HepG2 (cell line): Measurements from ENCODE around the gene NPB. TPM values are rescaled to one million over a fixed set of nuclear protein-coding genes. Genes with fewer than 3 reads are reported as not detected.

Source experiments
- FUBP1 ChIP-seq: sonication (generic); formaldehyde crosslinking; IDR thresholded peaks from 2 replicates; pipeline ENCODE4 v1.5.1; 2020; ENCODE audit warnings: missing genetic modification reagents, mild to moderate bottlenecking, borderline replicate concordance
- HDAC1 ChIP-seq: sonication (generic); formaldehyde crosslinking; IDR thresholded peaks from 2 replicates; pipeline ENCODE4 v1.5.1; 2020; ENCODE audit warnings: mild to moderate bottlenecking, missing genetic modification reagents
- LBX2 ChIP-seq: sonication (generic); formaldehyde crosslinking; IDR thresholded peaks from 2 replicates; pipeline ENCODE4 v1.5.0; 2020; ENCODE audit warnings: missing genetic modification reagents, mild to moderate bottlenecking, borderline replicate concordance
- NFKB2 ChIP-seq: sonication (generic); formaldehyde crosslinking; IDR thresholded peaks from 2 replicates; pipeline ENCODE4 v1.4.0; 2020; ENCODE audit warnings: missing genetic modification reagents, borderline replicate concordance
- PLSCR1 ChIP-seq: sonication (generic); formaldehyde crosslinking; IDR thresholded peaks from 2 replicates; pipeline ENCODE4 v1.5.0; 2020; ENCODE audit warnings: missing genetic modification reagents, mild to moderate bottlenecking, borderline replicate concordance
- RAD51 ChIP-seq: fragments of 450-650 bp; IDR thresholded peaks from 2 replicates; pipeline ENCODE4 v1.6.1; 2016; ENCODE audit warnings: borderline replicate concordance
- YEATS4 ChIP-seq: sonication (generic); formaldehyde crosslinking; IDR thresholded peaks from 2 replicates; pipeline ENCODE4 v1.4.0; 2020; ENCODE audit warnings: missing genetic modification reagents, borderline replicate concordance
- ZBTB33 ChIP-seq: sonication (generic); formaldehyde crosslinking; IDR thresholded peaks from 2 replicates; pipeline ENCODE4 v1.4.0; 2020; ENCODE audit warnings: missing genetic modification reagents
- ZBTB42 ChIP-seq: sonication (generic); formaldehyde crosslinking; IDR thresholded peaks from 2 replicates; pipeline ENCODE4 v1.5.0; 2020; ENCODE audit warnings: mild to moderate bottlenecking, missing genetic modification reagents
- ZNF800 ChIP-seq: sonication (generic); formaldehyde crosslinking; IDR thresholded peaks from 2 replicates; pipeline ENCODE4 v1.4.0; 2020; ENCODE audit warnings: missing genetic modification reagents
- polyA plus RNA-seq, 8 experiments: library from polyadenylated mRNA; depleted of rRNA in 3 of 8; stranded (reverse) in 7 of 8; unstranded in 1 of 8; fragments of >200 nt; fragmentation: Illumina TruSeq in 4 of 8; extraction: Trizol in 4 of 8; gene quantifications; 2 replicates each; pipeline versions ENCODE4 v1.2.1 to v1.2.3, GENCODE V29; 2011 to 2016; ENCODE audit warnings: low read depth in 4 of 8, missing spikeins in 1 of 8, mixed read lengths in 1 of 8; ENCODE audit not compliant: insufficient read depth in 1 of 8
- total RNA-seq, 5 experiments: library from RNA; depleted of rRNA; stranded (reverse); fragments of >200 nt; fragmentation: Illumina TruSeq; extraction: Trizol; gene quantifications; 2 replicates each; pipeline ENCODE4 v1.2.3, GENCODE V29; 2016; ENCODE audit warnings: low read depth in 1 of 5
- TF ChIP-seq, protein P1 (sequence below): sonication (generic); formaldehyde crosslinking; IDR thresholded peaks from 2 replicates; pipeline ENCODE4 v1.4.0; 2020; ENCODE audit warnings: missing genetic modification reagents, borderline replicate concordance

NPB gene
- total and polyA plus RNA-seq, 2 of the 13 experiments (the other 11 are each of a cell fraction or from before 2014, with no cell fraction given): 0.11 to 0.93 TPM

GRCh38 chr17:81860756-81861568 lies 41.1 kb upstream of the NPB start (continued):
- no peak for TF ChIP-seq PLSCR1
- no peak for TF ChIP-seq RAD51
- TF ChIP-seq, protein P1, sequence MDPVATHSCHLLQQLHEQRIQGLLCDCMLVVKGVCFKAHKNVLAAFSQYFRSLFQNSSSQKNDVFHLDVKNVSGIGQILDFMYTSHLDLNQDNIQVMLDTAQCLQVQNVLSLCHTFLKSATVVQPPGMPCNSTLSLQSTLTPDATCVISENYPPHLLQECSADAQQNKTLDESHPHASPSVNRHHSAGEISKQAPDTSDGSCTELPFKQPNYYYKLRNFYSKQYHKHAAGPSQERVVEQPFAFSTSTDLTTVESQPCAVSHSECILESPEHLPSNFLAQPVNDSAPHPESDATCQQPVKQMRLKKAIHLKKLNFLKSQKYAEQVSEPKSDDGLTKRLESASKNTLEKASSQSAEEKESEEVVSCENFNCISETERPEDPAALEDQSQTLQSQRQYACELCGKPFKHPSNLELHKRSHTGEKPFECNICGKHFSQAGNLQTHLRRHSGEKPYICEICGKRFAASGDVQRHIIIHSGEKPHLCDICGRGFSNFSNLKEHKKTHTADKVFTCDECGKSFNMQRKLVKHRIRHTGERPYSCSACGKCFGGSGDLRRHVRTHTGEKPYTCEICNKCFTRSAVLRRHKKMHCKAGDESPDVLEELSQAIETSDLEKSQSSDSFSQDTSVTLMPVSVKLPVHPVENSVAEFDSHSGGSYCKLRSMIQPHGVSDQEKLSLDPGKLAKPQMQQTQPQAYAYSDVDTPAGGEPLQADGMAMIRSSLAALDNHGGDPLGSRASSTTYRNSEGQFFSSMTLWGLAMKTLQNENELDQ (CRISPR knock-in tag): peak; percentile 62; the same call in 1 of the 2 replicates
- peak; percentile 64; the same call in 1 of the 2 replicates for TF ChIP-seq FUBP1 (CRISPR knock-in tag)
- 0 out of 2 replicates have a peak, but pooled peaks have one; percentile 5 for TF ChIP-seq LBX2 (CRISPR knock-in tag)
- peak; percentile 92 for TF ChIP-seq ZBTB42 (CRISPR knock-in tag)
- peak; percentile 98 for TF ChIP-seq YEATS4 (CRISPR knock-in tag)
- peak; percentile 97 for TF ChIP-seq HDAC1 (CRISPR knock-in tag)
- TF ChIP-seq NFKB2 (CRISPR knock-in tag): peak; percentile 98; the same call in 1 of the 2 replicates
- peak; percentile 65 for TF ChIP-seq ZBTB33
- TF ChIP-seq ZNF800 (CRISPR knock-in tag): no peak
